ENCODE data around the gene TXNDC5.

TXNDC5 gene

GRCh38 chr6:7848229-7848628 lies 62.4 kb downstream of the TXNDC5 start:
- DNase-seq, result no peak

DNA sequence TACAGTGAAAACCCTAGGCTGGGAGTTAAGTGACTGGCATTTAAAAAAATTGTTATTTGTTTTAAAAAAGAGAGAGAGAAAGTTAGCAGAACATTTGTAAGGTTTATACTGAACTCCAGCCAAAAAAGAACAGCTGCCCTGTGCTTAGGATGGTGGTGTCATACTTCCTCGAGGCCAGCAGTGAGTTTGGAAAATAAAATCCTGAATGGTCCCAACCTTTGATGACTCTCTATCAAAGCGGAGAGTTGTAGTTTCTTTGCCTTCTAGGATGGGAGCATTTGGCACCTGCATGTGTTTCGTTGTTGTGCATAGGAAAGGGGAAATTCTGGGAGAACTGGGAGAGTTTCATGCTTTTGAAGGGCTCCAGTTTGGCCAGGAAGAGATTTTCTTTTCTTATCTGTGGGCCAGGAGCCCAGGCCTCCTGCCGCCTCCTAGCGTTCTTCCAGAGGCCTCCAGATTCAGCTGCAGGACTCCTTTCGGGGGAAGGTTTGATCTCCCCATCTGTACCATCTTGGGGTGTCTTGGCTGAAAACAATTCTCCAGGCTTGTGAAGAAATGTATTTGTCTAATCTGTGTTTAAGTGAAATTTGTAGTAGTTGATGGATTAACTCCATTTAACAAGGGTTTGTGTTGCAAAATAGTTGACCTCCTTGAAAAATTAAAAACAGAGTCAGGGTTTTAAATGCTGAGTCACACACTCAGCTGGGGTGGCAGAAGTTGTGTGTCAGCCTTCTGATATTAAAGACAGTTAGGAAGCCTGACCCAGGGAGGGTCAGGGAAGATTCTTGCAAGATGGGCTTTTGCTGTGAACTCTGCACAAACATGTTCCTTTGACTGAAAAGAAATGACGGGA lies 63.4 kb downstream of the TXNDC5 start:
- DNase-seq, result peak; percentile 42

DNA sequence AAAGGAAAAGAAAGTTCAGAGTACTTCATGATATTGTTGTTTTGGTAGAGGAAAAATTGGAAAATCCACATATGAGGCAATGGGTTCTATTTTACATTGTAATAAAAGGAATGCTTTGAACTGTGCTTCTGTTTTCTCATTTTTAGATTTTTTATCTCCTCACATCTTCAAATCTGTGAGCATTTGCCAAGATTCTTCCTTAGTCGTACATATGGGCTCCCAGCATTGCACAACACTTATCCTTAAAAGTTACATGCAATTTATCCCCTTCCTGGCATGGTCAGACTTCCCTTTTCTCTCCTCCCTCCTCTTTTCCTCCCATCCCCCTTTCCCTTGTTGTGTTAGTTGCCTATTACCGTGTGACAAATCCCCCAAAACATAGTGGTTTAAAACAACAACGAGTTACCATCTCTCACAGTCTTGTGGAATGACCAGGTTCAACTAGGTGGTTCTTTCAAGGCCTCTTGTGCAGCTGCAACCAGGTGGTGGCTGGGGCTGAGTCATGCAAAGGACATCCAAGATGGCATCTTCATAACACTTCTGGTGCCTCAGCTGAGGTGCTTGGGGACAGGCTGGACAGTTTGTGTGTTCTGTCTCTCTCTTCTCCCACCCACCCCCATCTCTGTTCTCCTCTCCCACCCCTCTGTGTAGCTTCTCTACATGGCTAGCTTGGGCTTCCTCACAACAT lies 68.7 kb downstream of the TXNDC5 start:
- DNase-seq, result no peak

GRCh38 chr6:7836371-7837026 lies 74.1 kb downstream of the TXNDC5 start:
- DNase-seq, result no peak

GRCh38 chr6:7833751-7834070 lies 76.9 kb downstream of the TXNDC5 start:
- DNase-seq, result no peak

DNA sequence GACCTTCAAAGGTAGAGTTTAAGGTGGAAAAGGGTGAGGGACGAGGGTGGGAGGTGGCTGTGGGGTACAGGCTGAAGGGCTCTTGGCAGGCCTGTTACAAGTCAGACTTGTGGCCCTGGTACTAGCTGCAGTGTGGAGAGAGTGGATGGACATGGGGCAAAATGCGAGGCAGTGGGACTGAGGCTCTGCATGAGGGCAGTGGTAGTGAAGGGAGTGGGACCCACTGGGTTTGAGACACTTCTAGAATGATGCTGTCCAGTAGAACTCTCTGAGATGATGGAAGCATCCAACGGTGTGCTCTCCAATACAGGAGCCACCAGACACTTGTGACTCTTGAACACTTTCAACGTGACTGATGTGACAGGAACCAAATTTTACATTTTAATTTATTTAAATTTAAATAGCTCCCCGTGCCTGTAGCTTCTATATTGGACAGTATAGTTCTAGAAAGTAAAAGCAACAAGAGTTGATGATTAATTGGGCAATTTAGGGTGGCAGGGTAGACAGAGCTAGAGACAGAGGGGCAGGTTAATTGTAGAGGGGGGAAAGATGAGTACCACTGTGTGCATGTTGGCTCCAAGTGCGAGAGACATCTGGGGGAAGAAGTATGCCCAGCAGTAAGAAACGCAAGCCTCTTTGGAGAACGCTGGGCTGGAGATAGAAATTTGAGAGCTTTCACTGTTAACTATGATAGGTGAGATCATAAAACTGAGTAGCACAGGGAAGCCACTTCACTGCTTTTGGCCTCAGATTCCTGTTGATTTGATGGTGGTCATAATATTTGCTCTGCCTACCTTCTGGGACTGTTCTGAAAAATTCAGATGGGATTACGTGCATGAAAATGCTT lies 77.5 kb downstream of the TXNDC5 start:
- DNase-seq, result no peak

Data from fibroblast of skin of back (primary cell).